IMR-90 (cell line): Measurements from ENCODE around the gene FAM20C. TPM values are rescaled to one million over a fixed set of nuclear protein-coding genes. Genes with fewer than 3 reads are reported as not detected.

ENCODE experiments used
- ATAC-seq: fragments of 200-7000 bp; cut with Tn5 transposase; 2 replicates; pipeline ENCODE4 v1.9.1; 2020; ENCODE audit warnings: low read depth, mild to moderate bottlenecking, moderate library complexity
- BruUV-seq: library from RNA; stranded (reverse); fragments of 400-500 nt; replicated peaks from 2 replicates; lab custom pipeline; 2021; lab: Mats Ljungman, UMichigan
- CTCF ChIA-PET: fragments of 300-600 bp; formaldehyde crosslinking; extraction: SDS; loops from one replicate; lab custom pipeline; 2021; ENCODE audit warnings: antibody characterized with exemption; lab: Yijun Ruan, JAX
- POLR2A ChIA-PET: fragments of 300-600 bp; sonication (Branson Sonifier 250); formaldehyde crosslinking; loops from one replicate; lab custom pipeline; 2022; ENCODE audit warnings: antibody characterized with exemption; ENCODE audit not compliant: unreplicated experiment; lab: Charles Lee
- DNase-seq: peaks from one replicate; pipeline ENCODE4 v3.0.0; 2013
- H2AFZ ChIP-seq: replicated peaks from 2 replicates; pipeline ENCODE3; 2013; ENCODE audit warnings: low read length, mild to moderate bottlenecking; ENCODE audit not compliant: poor library complexity
- H2AK5ac ChIP-seq: 2 replicates; pipeline ENCODE4 v1.6.1; 2013; ENCODE audit warnings: low read depth, low read length, inconsistent platforms
- H2AK9ac ChIP-seq: replicated peaks from 2 replicates; pipeline ENCODE3; 2013; ENCODE audit warnings: mild to moderate bottlenecking, low read depth, low read length, moderate library complexity; ENCODE audit not compliant: poor library complexity
- H2BK120ac ChIP-seq: 2 replicates; pipeline ENCODE4 v1.6.1; 2013; ENCODE audit warnings: low read depth, low read length, inconsistent platforms
- H2BK15ac ChIP-seq: 3 replicates; pipeline ENCODE4 v1.6.1; 2013; ENCODE audit warnings: low read depth, low read length, inconsistent platforms
- H2BK20ac ChIP-seq: 2 replicates; pipeline ENCODE4 v1.6.1; 2013; ENCODE audit warnings: low read depth, mild to moderate bottlenecking, inconsistent platforms, low read length, moderate library complexity
- H2BK5ac ChIP-seq: 2 replicates; pipeline ENCODE4 v1.6.1; 2013; ENCODE audit warnings: mild to moderate bottlenecking, low read depth, low read length, inconsistent platforms; ENCODE audit not compliant: poor library complexity, severe bottlenecking
- H3K14ac ChIP-seq: replicated peaks from 2 replicates; pipeline ENCODE4 v1.6.1; 2013; ENCODE audit warnings: low read depth, low read length, inconsistent platforms
- H3K18ac ChIP-seq: 2 replicates; pipeline ENCODE4 v1.6.1; 2013; ENCODE audit warnings: low read depth, low read length, control low read depth
- H3K23ac ChIP-seq: 2 replicates; pipeline ENCODE4 v1.6.1; 2013; ENCODE audit warnings: low read depth, low read length, inconsistent platforms
- H3K27ac ChIP-seq: 2 replicates; pipeline ENCODE4 v1.5.1; 2013; ENCODE audit warnings: mild to moderate bottlenecking, control low read depth, low read length; ENCODE audit not compliant: insufficient read depth
- H3K27me3 ChIP-seq: 2 replicates; pipeline ENCODE4 v1.6.1; 2013; ENCODE audit warnings: low read length; ENCODE audit not compliant: control insufficient read depth, insufficient read depth
- H3K36me3 ChIP-seq: 2 replicates; pipeline ENCODE4 v1.6.1; 2013; ENCODE audit warnings: low read length, mixed read lengths; ENCODE audit not compliant: control insufficient read depth, insufficient read depth
- H3K4ac ChIP-seq: 2 replicates; pipeline ENCODE4 v1.6.1; 2013; ENCODE audit warnings: low read depth, low read length, inconsistent platforms
- H3K4me1 ChIP-seq: 2 replicates; pipeline ENCODE4 v1.6.1; 2013; ENCODE audit warnings: low read length, mixed read lengths; ENCODE audit not compliant: control insufficient read depth, insufficient read depth
- H3K4me2 ChIP-seq: 2 replicates; pipeline ENCODE4 v1.6.1; 2013; ENCODE audit warnings: low read depth, mild to moderate bottlenecking, control low read depth, low read length, moderate library complexity
- H3K4me3 ChIP-seq: 2 replicates; pipeline ENCODE4 v1.5.1; 2013; ENCODE audit warnings: low read depth, mild to moderate bottlenecking, control low read depth, low read length, moderate library complexity; ENCODE audit not compliant: insufficient read depth
- H3K56ac ChIP-seq: 2 replicates; pipeline ENCODE4 v1.6.1; 2013; ENCODE audit warnings: low read length, inconsistent platforms; ENCODE audit not compliant: insufficient read depth; ENCODE audit errors: extremely low read depth
- H3K79me1 ChIP-seq, 2 experiments: 2 replicates each; pipeline ENCODE4 v1.6.1; 2013; ENCODE audit warnings: low read length in 2 of 2, inconsistent platforms in 1 of 2, low read depth in 1 of 2
- H3K9ac ChIP-seq: 2 replicates; pipeline ENCODE4 v1.6.1; 2013; ENCODE audit warnings: low read depth, low read length, control low read depth
- H3K9me1 ChIP-seq: 2 replicates; pipeline ENCODE4 v1.6.1; 2013; ENCODE audit warnings: low read length, inconsistent platforms; ENCODE audit not compliant: insufficient read depth
- H3K9me3 ChIP-seq: 2 replicates; pipeline ENCODE4 v1.6.1; 2013; ENCODE audit warnings: low read length; ENCODE audit not compliant: control insufficient read depth, insufficient read depth
- H4K20me1 ChIP-seq: 2 replicates; pipeline ENCODE4 v1.6.1; 2013; ENCODE audit warnings: low read length, inconsistent platforms; ENCODE audit not compliant: insufficient read depth
- H4K5ac ChIP-seq: 2 replicates; pipeline ENCODE4 v1.6.1; 2013; ENCODE audit warnings: mild to moderate bottlenecking, low read depth, low read length, control low read depth
- H4K8ac ChIP-seq, 2 experiments: 2 replicates each; pipeline ENCODE4 v1.6.1; 2013; ENCODE audit warnings: low read depth in 2 of 2, low read length in 2 of 2, control low read depth in 1 of 2, inconsistent platforms in 1 of 2
- H4K91ac ChIP-seq: 2 replicates; pipeline ENCODE4 v1.6.1; 2013; ENCODE audit warnings: low read depth, low read length, inconsistent platforms; ENCODE audit not compliant: insufficient read depth
- BHLHE40 ChIP-seq: fragments of 150-350 bp; IDR thresholded peaks from 2 replicates; pipeline ENCODE4 v1.6.1; 2016; ENCODE audit warnings: mild to moderate bottlenecking, low read depth, low read length
- CEBPB ChIP-seq: IDR thresholded peaks from 2 replicates; pipeline ENCODE4 v1.6.1; 2012; ENCODE audit warnings: low read depth, low read length, improper control_type of control experiment
- CHD1 ChIP-seq: IDR thresholded peaks from 2 replicates; pipeline ENCODE4 v1.6.1; 2012; ENCODE audit warnings: low read depth, low read length, improper control_type of control experiment
- FOS ChIP-seq: fragments of 150-350 bp; IDR thresholded peaks from 2 replicates; pipeline ENCODE4 v1.6.1; 2016; ENCODE audit warnings: low read depth, low read length
- MAFK ChIP-seq: IDR thresholded peaks from 2 replicates; pipeline ENCODE4 v1.6.1; 2012; ENCODE audit warnings: low read depth, low read length, improper control_type of control experiment
- MAZ ChIP-seq: IDR thresholded peaks from 2 replicates; pipeline ENCODE4 v1.6.1; 2012; ENCODE audit warnings: low read depth, mild to moderate bottlenecking, low read length, improper control_type of control experiment, moderate library complexity, borderline replicate concordance
- MXI1 ChIP-seq: IDR thresholded peaks from 2 replicates; pipeline ENCODE4 v1.6.1; 2012; ENCODE audit warnings: low read depth, mild to moderate bottlenecking, low read length, moderate library complexity, borderline replicate concordance
- NFE2L2 ChIP-seq: fragments of 150-350 bp; IDR thresholded peaks from 2 replicates; pipeline ENCODE4 v1.6.1; 2016; ENCODE audit warnings: low read depth, mild to moderate bottlenecking, low read length
- POLR2A ChIP-seq: IDR thresholded peaks from 2 replicates; pipeline ENCODE4 v1.6.1; 2012; ENCODE audit warnings: mild to moderate bottlenecking, low read depth, low read length
- RAD21 ChIP-seq: IDR thresholded peaks from 2 replicates; pipeline ENCODE4 v1.6.1; 2012; ENCODE audit warnings: low read length, improper control_type of control experiment
- RCOR1 ChIP-seq: IDR thresholded peaks from 2 replicates; pipeline ENCODE4 v1.6.1; 2012; ENCODE audit warnings: mild to moderate bottlenecking, low read length, improper control_type of control experiment; ENCODE audit not compliant: insufficient replicate concordance
- RFX5 ChIP-seq: IDR thresholded peaks from 2 replicates; pipeline ENCODE4 v1.8.0; 2012; ENCODE audit warnings: low read depth, mild to moderate bottlenecking, low read length, moderate library complexity
- SMC3 ChIP-seq: fragments of 150-350 bp; IDR thresholded peaks from 2 replicates; pipeline ENCODE4 v1.6.1; 2016; ENCODE audit warnings: low read depth, mild to moderate bottlenecking, antibody characterized with exemption, low read length, moderate library complexity
- WGBS, 2 experiments: methylation state at CpG; one replicate each; pipeline versions ENCODE4 v1.1.5 to v1.1.7; 2013; ENCODE audit warnings: missing lambda C conversion rate in 2 of 2; ENCODE audit not compliant: insufficient read length in 1 of 2; ENCODE audit errors: extremely low coverage in 2 of 2; 5-methylcytosine and 5-hydroxymethylcytosine counted together
- dilution Hi-C: fragments of 300-500 bp; cut with HindIII; formaldehyde crosslinking; loops from one replicate; pipeline ENCODE4 v1.14.3; 2018; ENCODE audit warnings: low sequenced_read_pairs; ENCODE audit not compliant: unreplicated experiment
- in situ Hi-C: fragments of 300-500 bp; cut with MboI; formaldehyde crosslinking; loops from 3 replicates; pipeline ENCODE4 v1.14.3; 2019; ENCODE audit warnings: low sequenced_read_pairs, inconsistent platforms, mixed read lengths
- intact Hi-C: fragments of 100-400 bp; cut with micrococcal nuclease; formaldehyde crosslinking; loops from 2 replicates; pipeline ENCODE4 v1.10.0; 2022
- polyA plus RNA-seq, 3 experiments: library from polyadenylated mRNA; depleted of rRNA; stranded (reverse); fragments of >200 nt; gene quantifications; 2 replicates each; pipeline ENCODE4 v1.2.3, GENCODE V29; 2012; ENCODE audit warnings: low replicate concordance in 1 of 3
- total RNA-seq: library from RNA; depleted of rRNA; stranded (reverse); fragments of >200 nt; gene quantifications from 2 replicates; pipeline ENCODE4 v1.2.3, GENCODE V29; 2012
- TF ChIP-seq, protein P1 (sequence below): fragments of 150-350 bp; IDR thresholded peaks from 2 replicates; pipeline ENCODE4 v1.6.1; 2016; ENCODE audit warnings: low read depth, mild to moderate bottlenecking, low read length, moderate library complexity, borderline replicate concordance
- TF ChIP-seq, protein P2 (sequence below): conservative IDR thresholded peaks from 2 replicates; pipeline ENCODE4 v1.5.1; 2012; ENCODE audit warnings: mild to moderate bottlenecking, low read depth, low read length, improper control_type of control experiment
- TF ChIP-seq, protein P3 (sequence below): fragments of 150-350 bp; IDR thresholded peaks from 2 replicates; pipeline ENCODE4 v1.6.1; 2017; ENCODE audit warnings: mild to moderate bottlenecking, antibody characterized with exemption, low read length, low read depth

The FAM20C gene
- total and polyA plus RNA-seq, 2 of the 4 experiments (the other 2 are of a cell fraction): 7.7 to 36.6 TPM

DNA sequence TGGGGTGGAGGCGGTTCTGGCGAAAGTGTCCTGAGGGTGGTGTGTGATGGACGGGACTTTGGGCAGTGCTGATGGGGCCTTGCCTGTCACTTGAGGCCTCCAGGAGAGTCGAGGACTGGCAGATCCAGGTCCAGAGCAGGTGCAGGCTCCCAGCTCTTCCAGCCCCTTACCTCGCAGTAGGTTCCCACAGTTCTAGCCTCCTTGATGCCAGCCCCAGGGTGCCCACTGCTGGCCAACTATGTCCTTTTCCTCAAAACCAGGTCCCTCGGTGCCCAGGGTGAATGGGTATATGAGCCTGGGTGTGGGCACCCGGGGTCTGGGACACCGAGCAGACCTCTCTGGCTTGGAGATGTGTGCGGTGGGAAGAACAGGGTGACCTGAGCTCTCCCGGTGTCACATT, 8.3 kb downstream of the FAM20C start:
- in situ Hi-C loops (no loop called here), dilution Hi-C loops (no loop called here), intact Hi-C loops (no loop called here)
- H2BK15ac ChIP-seq: no peak overlapping the region
- H3K9me1 ChIP-seq: peaks cover 13% of the 10 kb centered on the region; the same call in 1 of the 2 replicates
- H3K56ac ChIP-seq: no peak overlapping the region
- ATAC-seq (no peak), DNase-seq (no peak)
- no peak overlapping the region for H2AFZ ChIP-seq
- H3K18ac ChIP-seq: no peak overlapping the region
- CTCF ChIA-PET: no interaction called here
- no peak for TF ChIP-seq SMC3
- no peak for TF ChIP-seq FOS
- no peak for TF ChIP-seq RAD21
- no peak for TF ChIP-seq MAZ
- no peak for TF ChIP-seq MAFK
- no peak for TF ChIP-seq NFE2L2
- TF ChIP-seq RCOR1: no peak
- TF ChIP-seq, protein P1, sequence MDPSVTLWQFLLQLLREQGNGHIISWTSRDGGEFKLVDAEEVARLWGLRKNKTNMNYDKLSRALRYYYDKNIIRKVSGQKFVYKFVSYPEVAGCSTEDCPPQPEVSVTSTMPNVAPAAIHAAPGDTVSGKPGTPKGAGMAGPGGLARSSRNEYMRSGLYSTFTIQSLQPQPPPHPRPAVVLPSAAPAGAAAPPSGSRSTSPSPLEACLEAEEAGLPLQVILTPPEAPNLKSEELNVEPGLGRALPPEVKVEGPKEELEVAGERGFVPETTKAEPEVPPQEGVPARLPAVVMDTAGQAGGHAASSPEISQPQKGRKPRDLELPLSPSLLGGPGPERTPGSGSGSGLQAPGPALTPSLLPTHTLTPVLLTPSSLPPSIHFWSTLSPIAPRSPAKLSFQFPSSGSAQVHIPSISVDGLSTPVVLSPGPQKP: no peak
- no peak for TF ChIP-seq CHD1
- TF ChIP-seq POLR2A: no peak
- TF ChIP-seq, protein P2, sequence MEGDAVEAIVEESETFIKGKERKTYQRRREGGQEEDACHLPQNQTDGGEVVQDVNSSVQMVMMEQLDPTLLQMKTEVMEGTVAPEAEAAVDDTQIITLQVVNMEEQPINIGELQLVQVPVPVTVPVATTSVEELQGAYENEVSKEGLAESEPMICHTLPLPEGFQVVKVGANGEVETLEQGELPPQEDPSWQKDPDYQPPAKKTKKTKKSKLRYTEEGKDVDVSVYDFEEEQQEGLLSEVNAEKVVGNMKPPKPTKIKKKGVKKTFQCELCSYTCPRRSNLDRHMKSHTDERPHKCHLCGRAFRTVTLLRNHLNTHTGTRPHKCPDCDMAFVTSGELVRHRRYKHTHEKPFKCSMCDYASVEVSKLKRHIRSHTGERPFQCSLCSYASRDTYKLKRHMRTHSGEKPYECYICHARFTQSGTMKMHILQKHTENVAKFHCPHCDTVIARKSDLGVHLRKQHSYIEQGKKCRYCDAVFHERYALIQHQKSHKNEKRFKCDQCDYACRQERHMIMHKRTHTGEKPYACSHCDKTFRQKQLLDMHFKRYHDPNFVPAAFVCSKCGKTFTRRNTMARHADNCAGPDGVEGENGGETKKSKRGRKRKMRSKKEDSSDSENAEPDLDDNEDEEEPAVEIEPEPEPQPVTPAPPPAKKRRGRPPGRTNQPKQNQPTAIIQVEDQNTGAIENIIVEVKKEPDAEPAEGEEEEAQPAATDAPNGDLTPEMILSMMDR: no peak
- TF ChIP-seq, protein P3, sequence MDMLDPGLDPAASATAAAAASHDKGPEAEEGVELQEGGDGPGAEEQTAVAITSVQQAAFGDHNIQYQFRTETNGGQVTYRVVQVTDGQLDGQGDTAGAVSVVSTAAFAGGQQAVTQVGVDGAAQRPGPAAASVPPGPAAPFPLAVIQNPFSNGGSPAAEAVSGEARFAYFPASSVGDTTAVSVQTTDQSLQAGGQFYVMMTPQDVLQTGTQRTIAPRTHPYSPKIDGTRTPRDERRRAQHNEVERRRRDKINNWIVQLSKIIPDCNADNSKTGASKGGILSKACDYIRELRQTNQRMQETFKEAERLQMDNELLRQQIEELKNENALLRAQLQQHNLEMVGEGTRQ: no peak
- no peak for TF ChIP-seq RFX5
- TF ChIP-seq BHLHE40: no peak
- no peak for TF ChIP-seq CEBPB
- no peak for TF ChIP-seq MXI1
- H3K27ac ChIP-seq: no peak overlapping the region
- H3K79me1 ChIP-seq: peaks cover 48 to 79% of the 10 kb centered on the region in 2 experiments
- no peak overlapping the region for H2AK9ac ChIP-seq
- POLR2A ChIA-PET: no interaction called here
- no TSS peak for BruUV-seq
- H3K9me3 ChIP-seq: no peaks in the 10 kb centered on the region
- no peak overlapping the region for H3K4ac ChIP-seq
- no peak overlapping the region for H4K91ac ChIP-seq
- no CpG with 5 or more reads among the region's 10 CpGs for WGBS, 2 experiments
- no peak overlapping the region for H3K14ac ChIP-seq
- H2AK5ac ChIP-seq: no peak overlapping the region
- no peaks in the 10 kb centered on the region for H3K27me3 ChIP-seq
- H3K23ac ChIP-seq: no peak overlapping the region
- H2BK120ac ChIP-seq: no peak overlapping the region
- H4K8ac ChIP-seq: no peak overlapping the region
- no peak overlapping the region for H3K9ac ChIP-seq
- no peak overlapping the region for H4K5ac ChIP-seq
- H3K4me2 ChIP-seq: no peak overlapping the region
- no peak overlapping the region for H2BK20ac ChIP-seq
- H2BK5ac ChIP-seq: no peak overlapping the region
- no peak overlapping the region for H3K4me3 ChIP-seq
- H3K4me1 ChIP-seq: peaks cover 9% of the 10 kb centered on the region; the same call in 1 of the 2 replicates
- H3K36me3 ChIP-seq: peaks cover 93% of the 10 kb centered on the region
- peaks cover 96% of the 10 kb centered on the region for H4K20me1 ChIP-seq
